Astrocyte (in vitro differentiated cells and primary cell): Measurements from ENCODE around the gene SND1.

Experiments used
- EZH2 ChIP-seq: IDR thresholded peaks from 2 replicates; pipeline ENCODE4 v1.6.1; 2012; ENCODE audit warnings: mild to moderate bottlenecking, low read length, inconsistent platforms; ENCODE audit not compliant: insufficient read depth
- TF ChIP-seq, protein P1 (sequence below): IDR thresholded peaks from 2 replicates; pipeline ENCODE4 v1.5.1; 2011; ENCODE audit warnings: low read depth, mild to moderate bottlenecking, inconsistent platforms, low read length, moderate library complexity; ENCODE audit not compliant: insufficient read depth

DNA sequence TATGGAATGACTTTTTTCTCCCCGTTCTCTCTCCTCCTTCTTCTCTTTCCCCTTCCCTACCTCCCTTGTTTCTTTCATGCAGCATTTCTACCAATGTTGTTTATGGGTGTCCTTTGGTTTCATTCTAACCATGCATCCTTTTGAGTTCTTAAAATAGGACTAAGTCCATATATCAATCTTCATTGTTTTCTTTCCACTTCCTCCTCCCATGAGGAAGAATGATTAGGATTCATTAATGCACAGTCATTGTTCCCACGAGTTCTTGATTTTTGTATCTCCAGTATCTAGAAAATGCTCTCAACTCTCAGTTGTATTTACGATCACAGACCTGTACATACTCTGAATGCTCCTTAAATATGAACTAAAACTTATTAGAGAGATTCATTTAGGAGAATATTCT, 226.0 kb downstream of the SND1 start:
- TF ChIP-seq, protein P1, sequence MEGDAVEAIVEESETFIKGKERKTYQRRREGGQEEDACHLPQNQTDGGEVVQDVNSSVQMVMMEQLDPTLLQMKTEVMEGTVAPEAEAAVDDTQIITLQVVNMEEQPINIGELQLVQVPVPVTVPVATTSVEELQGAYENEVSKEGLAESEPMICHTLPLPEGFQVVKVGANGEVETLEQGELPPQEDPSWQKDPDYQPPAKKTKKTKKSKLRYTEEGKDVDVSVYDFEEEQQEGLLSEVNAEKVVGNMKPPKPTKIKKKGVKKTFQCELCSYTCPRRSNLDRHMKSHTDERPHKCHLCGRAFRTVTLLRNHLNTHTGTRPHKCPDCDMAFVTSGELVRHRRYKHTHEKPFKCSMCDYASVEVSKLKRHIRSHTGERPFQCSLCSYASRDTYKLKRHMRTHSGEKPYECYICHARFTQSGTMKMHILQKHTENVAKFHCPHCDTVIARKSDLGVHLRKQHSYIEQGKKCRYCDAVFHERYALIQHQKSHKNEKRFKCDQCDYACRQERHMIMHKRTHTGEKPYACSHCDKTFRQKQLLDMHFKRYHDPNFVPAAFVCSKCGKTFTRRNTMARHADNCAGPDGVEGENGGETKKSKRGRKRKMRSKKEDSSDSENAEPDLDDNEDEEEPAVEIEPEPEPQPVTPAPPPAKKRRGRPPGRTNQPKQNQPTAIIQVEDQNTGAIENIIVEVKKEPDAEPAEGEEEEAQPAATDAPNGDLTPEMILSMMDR: no peak
- TF ChIP-seq EZH2: no peak
